Measurements from ENCODE around the gene AOPEP.

Gene AOPEP

DNA sequence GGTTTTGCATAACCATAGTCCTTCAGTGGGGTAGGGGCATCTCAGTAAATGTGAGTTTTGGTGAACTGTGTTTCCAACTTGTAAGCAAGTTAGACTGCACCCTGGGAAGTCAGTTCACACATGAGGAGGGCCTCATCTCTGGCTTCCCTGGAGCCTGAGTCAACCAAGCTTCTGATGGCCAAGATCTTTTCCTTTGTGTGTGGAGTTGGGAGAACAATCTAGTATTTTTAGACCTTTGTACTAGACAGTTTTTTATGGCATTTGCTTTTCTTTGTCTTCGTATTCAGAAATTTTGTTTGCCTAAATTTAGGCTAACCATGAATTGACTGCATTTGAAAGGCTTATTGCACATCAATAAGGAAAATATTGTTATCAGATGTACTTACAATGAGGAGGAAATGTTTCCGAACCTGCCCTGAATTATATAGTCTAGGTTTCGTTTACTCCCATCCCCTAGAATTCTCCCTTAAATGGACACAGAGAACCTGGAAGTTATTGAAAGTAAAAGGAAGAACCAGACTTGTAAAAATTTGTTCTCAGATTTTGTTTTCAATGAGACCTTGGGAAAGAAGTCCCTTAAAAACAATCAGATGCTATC lies 204.6 kb downstream of the AOPEP start:
- TF ChIP-seq ZFX (IDR thresholded peaks at IDR 0.05) (no peak), CTCF (conservative IDR thresholded peaks at IDR 0.05) (no peak)
- no peak overlapping the region for H3K27ac ChIP-seq

GRCh38 chr9:94931740-94932139 lies 205.2 kb downstream of the AOPEP start:
- TF ChIP-seq CTCF (conservative IDR thresholded peaks at IDR 0.05) (no peak), ZFX (IDR thresholded peaks at IDR 0.05) (no peak)
- H3K27ac ChIP-seq, result no peak overlapping the region

DNA sequence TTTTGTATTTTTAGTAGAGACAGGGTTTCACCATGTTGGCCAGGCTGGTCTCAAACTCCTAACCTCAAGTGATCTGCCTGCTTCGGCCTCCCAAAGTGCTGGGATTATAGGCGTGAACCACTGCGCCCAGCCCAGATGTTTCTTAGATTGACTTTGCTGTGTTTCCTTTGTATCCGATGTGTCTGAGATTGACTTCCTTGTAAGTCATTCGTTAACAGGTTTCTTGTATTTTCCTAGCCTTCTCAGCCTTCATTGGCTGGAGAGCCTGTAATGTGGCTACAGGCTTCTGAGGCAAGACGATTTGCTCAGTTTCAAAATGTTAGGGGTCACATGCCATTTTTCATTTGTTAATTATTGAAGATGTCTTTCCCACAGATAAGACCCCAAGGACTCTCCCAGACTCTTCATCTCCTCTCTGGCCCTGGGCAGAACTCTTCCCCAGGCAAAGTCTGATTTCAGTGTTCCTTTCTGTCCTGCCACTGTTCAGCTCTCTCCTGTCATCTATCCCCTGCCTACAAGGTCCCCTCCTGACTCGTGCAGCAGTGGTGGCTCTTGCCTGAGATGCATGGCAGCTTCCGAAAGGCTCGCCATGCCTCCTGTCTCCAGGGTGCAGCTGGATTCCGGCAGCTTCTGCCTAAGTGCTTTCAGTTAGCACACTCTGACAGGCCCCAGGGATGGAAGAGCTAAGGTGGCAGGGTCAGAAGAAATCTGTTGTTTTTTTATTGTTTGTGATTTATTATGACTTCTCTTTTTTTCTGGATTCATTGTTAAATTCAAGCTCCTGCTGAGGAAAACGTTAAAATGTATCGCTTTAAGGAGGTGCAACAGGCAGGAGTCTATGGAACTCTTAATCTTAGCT lies 206.4 kb downstream of the AOPEP start:
- no peak overlapping the region for H3K27ac ChIP-seq
- TF ChIP-seq ZFX (IDR thresholded peaks at IDR 0.05) (no peak), CTCF (conservative IDR thresholded peaks at IDR 0.05) (no peak)

GRCh38 chr9:94933511-94933828 lies 207.0 kb downstream of the AOPEP start:
- no peak overlapping the region for H3K27ac ChIP-seq
- no peak for TF ChIP-seq CTCF (conservative IDR thresholded peaks at IDR 0.05)
- no peak for TF ChIP-seq ZFX (IDR thresholded peaks at IDR 0.05)

- no peak overlapping the region for H3K27ac ChIP-seq
Measured at GRCh38 chr9:94934816-94935328, 208.4 kb downstream of the AOPEP start.

DNA sequence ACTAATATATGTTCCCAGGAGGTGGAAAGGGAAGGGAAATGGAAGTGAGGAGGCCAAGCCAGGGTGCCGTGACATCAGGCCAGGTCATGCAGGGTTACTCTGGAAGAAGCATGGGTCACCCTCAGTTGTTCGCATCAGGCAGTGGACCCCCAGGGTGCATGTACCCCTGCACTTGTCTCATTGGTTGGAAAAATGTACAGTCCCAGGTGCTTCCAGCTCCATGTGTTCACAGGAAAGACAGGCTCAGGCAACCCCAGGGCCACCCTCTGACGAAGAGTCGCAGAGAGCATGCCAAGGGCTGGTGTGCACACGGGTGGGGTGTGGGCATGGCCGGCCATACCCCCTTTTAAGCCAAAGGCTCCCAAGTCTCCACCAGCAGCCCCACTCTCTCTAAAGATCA lies 208.9 kb downstream of the AOPEP start:
- no peak overlapping the region for H3K27ac ChIP-seq
- TF ChIP-seq CTCF (conservative IDR thresholded peaks at IDR 0.05) (no peak), ZFX (IDR thresholded peaks at IDR 0.05) (no peak)

More at GRCh38 chr9:94934816-94935328, 208.4 kb downstream of the AOPEP start:
- TF ChIP-seq ZFX (IDR thresholded peaks at IDR 0.05) (no peak), CTCF (conservative IDR thresholded peaks at IDR 0.05) (no peak)

- TF ChIP-seq CTCF (conservative IDR thresholded peaks at IDR 0.05) (no peak), ZFX (IDR thresholded peaks at IDR 0.05) (no peak)
- no peak overlapping the region for H3K27ac ChIP-seq
Measured at GRCh38 chr9:94936419-94936818, 209.9 kb downstream of the AOPEP start.
